NCI-H460 (cell line): ENCODE measurements around the gene HES5. TPM values are rescaled to one million over a fixed set of nuclear protein-coding genes. Genes with fewer than 3 reads are reported as not detected.

Experiments
- DNase-seq: peaks from one replicate; pipeline ENCODE4 v3.0.0-alpha.2; 2016; ENCODE audit warnings: low read depth; ENCODE audit errors: extremely low read depth
- total RNA-seq: library from RNA; depleted of rRNA; stranded (reverse); fragments of >200 nt; shearing (Covaris generic); gene quantifications from 2 replicates; pipeline ENCODE4 v1.2.3, GENCODE V29; 2014

The HES5 gene
- total RNA-seq, 1 experiment from 2014 or later = not detected

DNA sequence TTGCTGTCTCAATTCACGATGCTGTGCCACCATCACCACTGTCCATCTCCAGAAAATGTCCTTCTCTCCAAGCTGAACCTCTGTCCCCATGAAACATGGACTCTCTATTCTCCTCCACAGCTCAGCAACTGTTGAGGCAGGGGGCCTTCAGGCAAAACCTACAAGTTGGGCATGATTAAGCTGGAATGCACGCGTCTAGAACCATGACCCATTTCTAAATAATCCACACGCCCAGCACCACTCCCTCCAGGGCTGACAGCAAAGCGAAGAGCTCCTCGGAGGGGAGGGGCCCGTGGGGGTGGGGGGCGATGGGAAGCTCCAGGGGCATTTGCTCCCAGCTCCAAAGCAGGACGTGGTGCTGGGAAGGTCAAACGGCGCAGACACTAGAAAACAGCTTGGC lies 3.3 kb upstream of the HES5 start:
- no peak for DNase-seq

DNA sequence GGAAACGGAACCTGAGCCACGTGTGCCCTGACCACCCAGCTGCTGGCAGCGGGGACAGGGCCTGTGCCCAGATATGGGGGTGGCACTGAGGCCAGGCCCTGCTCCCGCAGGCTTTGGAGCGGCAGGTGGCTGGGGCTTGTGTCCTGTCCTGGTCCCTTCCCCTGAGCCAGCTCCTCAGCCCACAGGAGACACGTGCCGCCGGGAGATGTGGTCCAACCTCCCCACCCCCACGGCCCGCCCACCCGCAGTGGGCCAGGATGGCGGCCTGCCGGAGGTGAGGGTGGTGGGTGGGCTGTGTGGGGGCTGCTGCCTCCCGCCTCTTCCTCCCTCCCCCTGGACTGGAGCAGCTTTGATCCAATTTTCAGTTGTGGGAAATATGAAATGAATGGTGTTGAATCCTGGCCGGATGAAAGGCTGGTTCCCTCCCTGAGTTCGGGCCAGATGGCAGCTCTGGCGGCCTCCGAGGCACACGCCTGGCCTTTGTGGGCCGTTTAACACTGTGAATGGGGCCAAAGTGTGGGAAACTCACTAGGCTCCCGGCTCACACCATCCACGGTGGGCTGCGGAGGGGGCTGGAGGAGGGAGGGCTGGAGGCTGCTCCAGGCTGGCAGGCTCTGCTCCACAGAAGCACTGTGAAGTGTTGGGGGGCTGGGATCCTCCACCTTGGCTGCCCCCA lies 2.6 kb upstream of the HES5 start:
- no peak for DNase-seq

DNA sequence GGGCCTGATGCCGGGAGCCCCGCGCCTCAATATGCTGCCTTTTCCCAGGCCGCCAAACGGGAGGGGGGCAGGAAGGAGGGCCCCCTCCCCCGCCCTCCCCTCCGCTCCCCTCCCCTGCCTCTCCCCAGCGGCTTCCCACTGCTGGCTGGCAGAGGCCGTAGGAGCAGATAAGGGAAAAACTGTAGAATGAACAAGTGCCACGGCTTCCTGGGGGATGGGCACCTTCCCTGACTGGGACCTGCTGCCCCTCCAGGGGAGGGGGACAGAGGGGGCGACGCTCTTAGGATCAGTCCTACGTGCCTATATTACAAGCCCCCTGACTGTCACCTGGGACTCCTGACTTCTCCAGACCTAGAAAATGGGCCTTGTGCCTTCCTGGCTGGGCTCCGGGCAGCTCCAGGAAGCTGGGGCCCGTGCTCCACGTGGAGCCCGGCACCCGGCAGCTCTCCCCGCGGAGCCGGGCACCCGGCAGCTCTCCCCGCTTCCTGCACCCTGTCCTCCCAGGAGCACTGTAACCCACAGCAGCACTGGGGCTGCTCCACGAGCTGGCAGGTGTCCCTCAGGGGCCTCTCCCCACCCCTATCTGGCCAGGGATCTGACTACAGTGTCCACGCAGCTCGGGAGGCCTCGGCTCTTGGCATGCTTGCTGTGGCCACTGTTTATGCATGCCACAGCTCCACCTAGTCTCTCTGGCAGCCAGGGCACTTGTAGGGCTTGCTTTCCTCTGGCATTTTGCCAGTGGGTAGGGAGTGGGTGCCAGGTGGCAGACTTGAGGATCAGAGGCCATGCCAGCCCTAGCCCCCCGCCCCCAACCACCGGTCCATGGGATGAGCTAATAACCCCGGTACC lies 674 bp upstream of the HES5 start:
- no peak for DNase-seq

DNA sequence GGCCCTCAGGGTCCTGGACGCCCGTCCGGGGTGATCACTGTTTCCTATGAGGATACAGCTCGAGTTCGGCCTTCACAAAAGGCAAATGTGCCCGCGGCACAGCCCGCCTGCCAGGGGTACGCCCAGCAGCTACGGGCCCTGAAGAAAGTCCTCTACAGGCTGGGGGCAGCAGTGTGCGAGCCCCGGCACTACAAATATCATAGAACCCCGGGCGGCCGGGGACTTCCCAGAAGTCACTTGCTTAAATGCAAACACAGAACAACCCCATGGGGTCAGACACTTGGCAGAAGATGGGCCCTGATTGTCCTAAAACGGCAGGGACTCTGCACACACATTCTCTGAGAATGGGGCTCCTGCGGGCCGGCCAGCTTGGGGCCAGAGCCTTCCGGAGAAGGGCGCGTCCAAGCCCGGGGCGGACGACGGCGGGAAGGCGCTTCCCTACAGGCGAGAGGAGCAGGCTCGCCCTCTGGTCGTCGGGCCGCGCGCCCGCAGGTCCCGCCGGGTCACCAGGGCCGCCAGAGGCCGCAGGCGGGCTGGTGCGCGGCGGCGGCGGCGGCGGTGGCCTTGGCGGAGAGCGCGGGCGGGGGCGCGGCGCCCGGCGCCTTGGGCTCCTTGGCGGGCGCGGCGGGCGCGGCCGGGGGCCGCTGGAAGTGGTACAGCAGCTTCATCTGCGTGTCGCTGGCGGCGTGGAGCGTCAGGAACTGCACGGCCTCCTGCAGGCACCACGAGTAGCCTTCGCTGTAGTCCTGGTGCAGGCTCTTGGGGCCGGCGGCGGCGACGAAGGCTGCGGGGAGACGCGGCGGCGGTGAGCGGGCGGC lies 888 bp downstream of the HES5 start:
- no peak for DNase-seq

DNA sequence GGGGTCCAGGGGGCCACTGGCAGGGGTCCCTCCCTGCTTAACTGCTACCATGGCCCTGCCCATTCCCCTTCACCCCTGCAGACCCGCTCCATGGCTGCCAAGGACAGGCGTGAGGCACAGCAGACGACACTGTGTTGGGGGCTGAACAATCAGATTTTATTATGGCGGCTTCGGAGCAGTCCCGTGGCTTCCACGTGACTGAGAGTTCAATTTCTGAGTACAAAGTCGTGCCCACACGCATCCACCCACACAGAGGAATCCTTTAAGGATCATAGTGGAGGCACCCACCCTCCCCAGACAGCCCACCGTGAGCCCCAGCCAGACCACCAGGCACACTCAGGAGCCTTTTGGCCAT lies 1.5 kb downstream of the HES5 start:
- no peak for DNase-seq

- DNase-seq = no peak
Measured at GRCh38 chr1:2528016-2528415, 2.0 kb downstream of the HES5 start.

GRCh38 chr1:2527556-2527860 lies 2.6 kb downstream of the HES5 start:
- no peak for DNase-seq

- DNase-seq = no peak
Measured at GRCh38 chr1:2526824-2527555, 3.1 kb downstream of the HES5 start.

GRCh38 chr1:2525920-2526823 lies 3.9 kb downstream of the HES5 start, which contains the start of gene PANK4:
PANK4 (minus strand) TSS chr1:2526596; CDS start chr1:2526587, 9 bp downstream.
- DNase-seq = peak; percentile 81

- DNase-seq = no peak
Measured at GRCh38 chr1:2525572-2525919, 4.5 kb downstream of the HES5 start.

GRCh38 chr1:2523891-2524609 lies 6.0 kb downstream of the HES5 start:
- no peak for DNase-seq

DNA sequence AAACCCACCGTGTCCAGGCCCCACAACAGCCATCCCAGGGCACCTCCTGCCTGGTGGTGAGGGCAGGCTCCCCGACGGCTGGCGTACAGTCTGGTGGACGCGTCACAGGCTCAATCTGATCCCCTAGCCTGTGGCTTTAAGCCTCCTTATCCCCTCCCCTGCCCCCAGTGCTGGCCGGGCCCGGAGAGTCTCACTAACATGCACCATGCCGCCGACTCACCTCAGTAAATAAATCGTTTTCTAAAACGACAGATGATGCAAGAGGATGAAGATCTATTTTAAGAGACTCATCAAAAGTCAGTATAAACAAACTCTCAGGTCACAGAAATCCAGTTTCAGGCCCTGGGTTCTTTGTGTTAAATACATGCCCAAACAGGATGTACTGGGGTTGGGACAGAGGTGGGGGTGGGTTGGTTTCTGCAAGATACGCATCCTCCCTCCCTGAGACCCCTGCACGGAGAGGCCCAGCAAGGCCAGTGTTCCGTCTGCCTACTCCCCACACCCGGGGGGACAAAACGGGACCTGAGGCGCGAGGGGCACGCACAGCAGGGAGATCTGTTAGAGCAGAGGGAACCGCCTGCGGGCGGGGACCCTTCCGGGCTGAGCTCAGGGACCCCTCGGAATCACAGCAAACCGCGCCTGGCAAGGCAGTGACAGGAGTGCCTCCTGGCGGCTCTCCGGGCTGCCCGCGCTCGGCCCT lies 6.7 kb downstream of the HES5 start:
- DNase-seq = no peak

DNA sequence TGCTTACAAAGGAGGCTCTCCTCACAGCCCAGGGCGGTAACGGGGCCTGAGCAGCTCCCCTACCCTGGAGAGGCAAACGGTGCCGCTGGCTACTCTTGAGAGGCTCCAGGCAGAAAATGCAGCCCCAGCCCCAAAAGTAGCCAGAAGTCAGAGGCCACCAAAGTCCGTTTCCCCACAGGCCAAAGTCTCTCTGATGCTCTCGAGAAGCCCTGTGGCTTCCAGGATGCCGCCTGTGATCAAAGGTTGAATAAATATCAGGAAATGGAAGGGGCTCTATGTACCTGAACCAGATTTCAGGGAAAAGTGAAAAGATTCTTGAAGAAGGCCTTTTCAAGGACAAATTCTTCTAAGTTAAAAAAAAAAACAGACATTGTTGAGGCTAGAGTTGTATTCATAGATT lies 7.8 kb downstream of the HES5 start:
- no peak for DNase-seq

GRCh38 chr1:2520806-2521205 lies 9.3 kb downstream of the HES5 start:
- DNase-seq = no peak

GRCh38 chr1:2520206-2520605 lies 9.9 kb downstream of the HES5 start:
- no peak for DNase-seq

DNA sequence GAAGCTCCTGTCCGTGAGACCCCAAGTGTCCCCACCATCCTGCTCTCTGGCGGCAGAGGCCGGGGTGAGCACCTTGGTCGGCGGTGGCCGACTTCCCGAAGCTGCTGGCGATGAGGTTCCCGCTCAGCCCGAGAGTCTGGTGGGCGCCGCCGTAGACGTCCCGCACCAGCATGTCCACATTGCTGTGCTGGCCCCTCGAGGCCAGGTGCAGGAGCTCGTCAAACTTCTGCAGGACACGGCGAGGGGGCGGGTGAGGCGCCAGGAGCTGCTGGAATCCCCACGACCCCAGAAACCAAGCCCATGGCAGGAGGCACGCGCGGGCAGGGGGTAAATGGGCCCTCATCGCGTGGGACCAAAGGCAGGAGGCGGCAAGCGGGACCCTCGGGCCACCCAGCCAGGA lies 10.3 kb downstream of the HES5 start:
- no peak for DNase-seq

GRCh38 chr1:2519029-2519685 lies 10.9 kb downstream of the HES5 start:
- DNase-seq = no peak

DNA sequence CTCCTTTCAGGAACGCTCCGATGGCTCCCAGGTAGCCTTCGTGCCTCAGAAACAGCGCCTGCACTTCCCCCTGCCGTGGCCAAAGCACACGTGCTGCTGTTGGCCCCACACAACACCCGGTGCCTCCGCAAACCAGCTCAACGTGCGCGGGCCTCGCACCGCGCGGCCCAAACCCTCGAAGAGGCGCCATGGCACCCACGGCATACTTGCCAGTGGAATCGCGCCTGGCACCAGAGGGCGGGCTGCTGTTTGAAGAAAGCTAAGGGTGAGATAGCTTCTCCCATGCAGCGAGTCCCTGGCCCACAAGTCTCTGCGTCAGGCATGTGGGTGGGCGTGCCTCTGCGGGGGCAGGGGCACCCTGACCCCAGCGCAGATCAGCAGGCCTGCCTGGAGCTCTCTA lies 11.5 kb downstream of the HES5 start:
- DNase-seq = no peak
